ENCODE measurements around the gene MGAT4A.

DNA sequence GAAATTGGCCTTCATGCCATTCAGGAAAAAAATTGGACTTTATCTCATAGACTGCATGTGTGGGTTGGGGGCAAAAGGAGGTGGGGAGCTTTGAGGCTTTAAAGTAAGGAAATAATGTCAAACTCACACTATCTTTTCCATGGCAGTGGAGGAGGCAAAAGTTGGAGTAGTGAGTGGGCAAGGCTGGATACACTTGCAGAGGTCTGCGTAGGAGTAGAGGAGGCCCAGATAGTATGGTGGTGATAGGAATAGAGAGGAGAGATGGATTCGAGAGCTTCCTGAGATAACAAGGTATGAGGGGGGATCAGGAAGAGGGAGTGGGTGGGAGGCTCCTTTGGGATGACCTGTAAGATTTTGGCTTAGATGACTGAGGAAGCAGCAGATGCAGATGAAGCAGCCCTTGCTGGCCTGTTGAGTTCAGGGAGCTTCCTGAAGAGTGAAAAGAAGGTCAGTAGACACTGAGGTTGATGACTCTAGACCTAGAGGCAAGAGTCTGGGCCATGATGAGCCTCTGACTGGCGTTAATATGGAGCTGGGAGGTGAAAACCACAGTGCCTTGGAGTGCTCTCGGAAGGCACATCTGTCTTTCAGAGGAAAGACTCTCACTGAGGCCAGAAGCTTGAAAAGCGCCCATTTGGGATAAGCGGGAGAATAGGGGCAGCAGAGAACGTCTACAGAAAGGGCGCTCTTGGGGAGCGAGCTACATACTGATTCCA lies 116.8 kb downstream of the MGAT4A start:
- TF ChIP-seq, protein P1, sequence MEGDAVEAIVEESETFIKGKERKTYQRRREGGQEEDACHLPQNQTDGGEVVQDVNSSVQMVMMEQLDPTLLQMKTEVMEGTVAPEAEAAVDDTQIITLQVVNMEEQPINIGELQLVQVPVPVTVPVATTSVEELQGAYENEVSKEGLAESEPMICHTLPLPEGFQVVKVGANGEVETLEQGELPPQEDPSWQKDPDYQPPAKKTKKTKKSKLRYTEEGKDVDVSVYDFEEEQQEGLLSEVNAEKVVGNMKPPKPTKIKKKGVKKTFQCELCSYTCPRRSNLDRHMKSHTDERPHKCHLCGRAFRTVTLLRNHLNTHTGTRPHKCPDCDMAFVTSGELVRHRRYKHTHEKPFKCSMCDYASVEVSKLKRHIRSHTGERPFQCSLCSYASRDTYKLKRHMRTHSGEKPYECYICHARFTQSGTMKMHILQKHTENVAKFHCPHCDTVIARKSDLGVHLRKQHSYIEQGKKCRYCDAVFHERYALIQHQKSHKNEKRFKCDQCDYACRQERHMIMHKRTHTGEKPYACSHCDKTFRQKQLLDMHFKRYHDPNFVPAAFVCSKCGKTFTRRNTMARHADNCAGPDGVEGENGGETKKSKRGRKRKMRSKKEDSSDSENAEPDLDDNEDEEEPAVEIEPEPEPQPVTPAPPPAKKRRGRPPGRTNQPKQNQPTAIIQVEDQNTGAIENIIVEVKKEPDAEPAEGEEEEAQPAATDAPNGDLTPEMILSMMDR (conservative IDR thresholded peaks at IDR 0.05; ENCODE audit: low read depth in 2 of 2) = no peak
- TF ChIP-seq EZH2 (IDR thresholded peaks at IDR 0.05; ENCODE audit: low read depth, unreplicated experiment) = no peak
- TF ChIP-seq POLR2AphosphoS5 (IDR thresholded peaks at IDR 0.05; ENCODE audit: low read depth) = no peak
- TF ChIP-seq JUNB (IDR thresholded peaks at IDR 0.05; ENCODE audit: unreplicated experiment) = no peak
- TF ChIP-seq ZNF331 (CRISPR knock-in tag; IDR thresholded peaks at IDR 0.05; ENCODE audit: low read depth) = no peak

Data from GM23338 (cell line).